Small intestine (tissue), 7 donors: ENCODE results near the gene NPIPA2. TPM values are rescaled to one million over a fixed set of nuclear protein-coding genes. Genes with fewer than 3 reads are reported as not detected.
"Not testable (repeated sequence)": the region's sequence is repeated elsewhere in the genome, so short reads cannot be mapped to it uniquely, and the experiment has no call there.

ENCODE experiments used
- DNase-seq, 2 donors: peaks; one replicate each; pipeline versions ENCODE4 v3.0.0 to v3.0.0-alpha.2; 2013
- FAIRE-seq: peaks from 2 replicates; lab custom pipeline; 2012; peaks lifted over from hg19 to GRCh38; lab: Jason Lieb, UNC
- H3K27ac ChIP-seq, 3 donors: one replicate each; pipeline ENCODE4 v1.5.1; 2013; ENCODE audit warnings: low read length in 2 of 3, mild to moderate bottlenecking in 2 of 3, control low read depth in 1 of 3, inconsistent platforms in 1 of 3, low read depth in 1 of 3, moderate library complexity in 1 of 3
- H3K27me3 ChIP-seq, 3 donors: one replicate each; pipeline ENCODE4 v1.6.1; 2013; ENCODE audit warnings: low read length in 3 of 3, inconsistent platforms in 1 of 3; ENCODE audit not compliant: control insufficient read depth in 3 of 3, insufficient read depth in 3 of 3
- H3K36me3 ChIP-seq, 3 donors: one replicate each; pipeline ENCODE4 v1.6.1; 2013; ENCODE audit warnings: low read length in 3 of 3, inconsistent platforms in 1 of 3, low read depth in 1 of 3, mild to moderate bottlenecking in 1 of 3, moderate library complexity in 1 of 3; ENCODE audit not compliant: control insufficient read depth in 3 of 3, insufficient read depth in 2 of 3
- H3K4me1 ChIP-seq, 3 donors: one replicate each; pipeline ENCODE4 v1.6.1; 2013; ENCODE audit warnings: low read length in 2 of 3, inconsistent platforms in 1 of 3, low read depth in 1 of 3, mild to moderate bottlenecking in 1 of 3, moderate library complexity in 1 of 3; ENCODE audit not compliant: control insufficient read depth in 3 of 3, insufficient read depth in 2 of 3
- H3K4me3 ChIP-seq, 3 donors: one replicate each; pipeline ENCODE4 v1.5.1; 2013; ENCODE audit warnings: low read length in 3 of 3, control low read depth in 1 of 3, inconsistent platforms in 1 of 3, low read depth in 1 of 3, mild to moderate bottlenecking in 1 of 3, moderate library complexity in 1 of 3
- H3K9me3 ChIP-seq, 2 donors: one replicate each; pipeline ENCODE4 v1.6.1; 2013; ENCODE audit warnings: low read depth in 1 of 2, low read length in 1 of 2; ENCODE audit not compliant: control insufficient read depth in 2 of 2, insufficient read depth in 1 of 2
- WGBS, 3 donors: extraction: QIAGEN DNeasy Blood & Tissue Kit; methylation state at CpG; one replicate each; pipeline ENCODE4 v1.1.7; 2013; 5-methylcytosine and 5-hydroxymethylcytosine counted together
- polyA plus RNA-seq, 4 donors: library from polyadenylated mRNA; stranded (reverse) in 3 of 4; unstranded in 1 of 4; fragments of 200-250 nt in 3 of 4; fragments of 120-200 nt in 1 of 4; gene quantifications; one replicate each; pipeline versions ENCODE4 v1.2.1 to v1.2.3, GENCODE V29; 2013
- donor health status: healthy with polysubstance abuse.
- donor health status: control.
- donor health status: control.
- donor health status: Bipolar disorder and iron deficiency.
- donor health status: healthy.

Gene NPIPA2
- polyA plus RNA-seq, 4 donors: 0.85 to 1.0 TPM; not detected in 2

- not testable (repeated sequence) for DNase-seq, FAIRE-seq
- no CpG with 5 or more reads among the region's 2 CpGs for WGBS, 3 donors
Observed at GRCh38 chr16:14773654-14774053, 31.3 kb downstream of the NPIPA2 start.

DNA sequence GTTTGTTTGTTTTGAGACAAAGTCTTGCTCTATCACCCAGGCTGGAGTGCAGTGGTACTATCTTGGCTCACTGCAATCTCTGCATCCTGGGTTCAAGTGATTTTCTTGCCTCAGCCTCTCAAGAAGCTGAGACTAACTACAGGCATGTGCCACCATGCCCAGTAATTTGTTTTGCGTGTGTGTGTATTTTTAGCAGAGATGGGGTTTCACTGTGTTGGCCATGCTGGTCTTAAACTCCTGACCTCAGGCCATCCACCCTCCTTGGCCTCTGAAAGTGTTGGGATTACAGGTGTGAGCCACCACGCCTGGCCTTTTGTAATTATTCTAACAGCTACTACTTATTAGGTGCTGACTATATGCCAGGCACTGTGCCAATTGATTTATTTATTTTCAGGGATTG, 33.3 kb downstream of the NPIPA2 start:
- FAIRE-seq, H3K9me3 ChIP-seq, DNase-seq, H3K4me3 ChIP-seq, H3K4me1 ChIP-seq, H3K27me3 ChIP-seq, H3K36me3 ChIP-seq, H3K27ac ChIP-seq: not testable (repeated sequence)
- WGBS, 3 donors: 93 to 100% (median 100%) methylated on average over 1 of the region's 2 CpGs

More at GRCh38 chr16:14773654-14774053, 31.3 kb downstream of the NPIPA2 start:
- not testable (repeated sequence) for H3K27me3 ChIP-seq, H3K4me1 ChIP-seq, H3K27ac ChIP-seq, H3K36me3 ChIP-seq, H3K4me3 ChIP-seq, H3K9me3 ChIP-seq

GRCh38 chr16:14776763-14777162, 34.4 kb downstream of the NPIPA2 start:
- H3K27me3 ChIP-seq, DNase-seq, FAIRE-seq, H3K4me1 ChIP-seq, H3K27ac ChIP-seq, H3K36me3 ChIP-seq, H3K4me3 ChIP-seq, H3K9me3 ChIP-seq: not testable (repeated sequence)
- WGBS, 3 donors: no CpG with 5 or more reads among the region's 6 CpGs

- H3K27me3 ChIP-seq, H3K9me3 ChIP-seq, H3K36me3 ChIP-seq, DNase-seq, FAIRE-seq, H3K4me3 ChIP-seq, H3K4me1 ChIP-seq, H3K27ac ChIP-seq: not testable (repeated sequence)
- 69 to 80% (median 72%) methylated on average over 6 to 10 of the region's 11 CpGs for WGBS, 3 donors
Observed at GRCh38 chr16:14779368-14779877, 37.1 kb downstream of the NPIPA2 start.

GRCh38 chr16:14786180-14786579, 43.8 kb downstream of the NPIPA2 start:
- H3K36me3 ChIP-seq, DNase-seq, H3K4me3 ChIP-seq, H3K9me3 ChIP-seq, H3K27me3 ChIP-seq, H3K4me1 ChIP-seq, H3K27ac ChIP-seq, FAIRE-seq: not testable (repeated sequence)
- no CpG with 5 or more reads among the region's 1 CpG for WGBS, 3 donors

GRCh38 chr16:14789577-14789976, 47.2 kb downstream of the NPIPA2 start:
- H3K27ac ChIP-seq, H3K27me3 ChIP-seq, DNase-seq, H3K4me3 ChIP-seq, H3K36me3 ChIP-seq, FAIRE-seq, H3K4me1 ChIP-seq, H3K9me3 ChIP-seq: not testable (repeated sequence)
- WGBS, 3 donors: 57% methylated on average over 1 of the region's 5 CpGs; no CpG with 5 or more reads in 2 of the 3 donors

DNA sequence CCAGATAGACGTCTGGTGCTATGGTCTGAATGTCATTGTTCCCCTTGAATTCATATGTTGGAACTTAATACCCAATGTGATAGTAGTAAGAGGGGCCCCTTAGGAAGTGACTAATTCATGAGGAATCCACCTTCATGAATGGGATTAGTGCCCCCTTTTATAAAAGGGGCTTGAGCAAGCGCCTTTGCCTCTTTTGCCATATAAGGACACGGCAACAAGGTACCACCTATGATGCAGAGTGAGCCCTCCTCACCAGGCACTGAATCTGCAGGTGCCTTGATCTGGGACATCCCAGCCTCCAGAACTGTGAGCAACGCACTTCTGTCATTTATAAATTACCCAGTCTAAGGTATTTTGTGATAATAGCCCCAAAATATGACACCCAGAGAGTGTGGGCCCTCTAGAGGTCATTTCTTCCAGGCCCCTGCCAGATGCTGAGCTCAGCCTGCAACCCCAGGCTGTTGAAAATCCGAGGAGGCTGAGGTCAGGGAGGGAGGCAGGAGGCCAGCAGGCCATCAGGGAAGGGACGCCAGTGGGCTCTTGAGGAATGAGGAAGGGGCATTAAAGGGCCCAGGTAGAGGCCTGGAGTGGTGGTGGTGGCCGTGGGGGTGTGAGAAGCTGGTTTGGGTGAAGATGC, 48.1 kb downstream of the NPIPA2 start:
- H3K27me3 ChIP-seq, H3K27ac ChIP-seq, DNase-seq, H3K9me3 ChIP-seq, H3K4me1 ChIP-seq, H3K36me3 ChIP-seq, H3K4me3 ChIP-seq, FAIRE-seq: not testable (repeated sequence)
- no CpG with 5 or more reads among the region's 7 CpGs for WGBS, 3 donors

DNA sequence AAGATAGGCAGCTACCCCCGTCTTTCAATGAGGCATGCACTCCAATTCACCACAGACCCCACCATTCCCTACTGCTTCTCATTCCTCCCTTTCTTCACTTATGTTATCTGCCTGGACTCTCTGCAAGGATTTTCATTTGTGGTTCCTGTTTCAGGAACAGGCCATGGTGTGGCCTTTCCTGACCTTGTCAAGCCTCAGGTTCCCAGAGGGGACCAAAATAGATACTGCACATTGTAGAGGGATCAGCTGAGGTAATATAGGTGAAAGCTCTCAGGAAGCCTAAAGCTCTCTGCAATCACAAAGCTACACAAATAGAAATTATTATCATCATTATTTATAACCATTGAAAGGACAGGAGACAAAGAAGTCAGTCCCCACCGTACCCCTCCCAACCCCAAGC, 50.6 kb downstream of the NPIPA2 start:
- not testable (repeated sequence) for H3K9me3 ChIP-seq, H3K27ac ChIP-seq, H3K27me3 ChIP-seq, H3K4me1 ChIP-seq, DNase-seq, H3K36me3 ChIP-seq, FAIRE-seq, H3K4me3 ChIP-seq
- no CpG with 5 or more reads among the region's 2 CpGs for WGBS, 3 donors

DNA sequence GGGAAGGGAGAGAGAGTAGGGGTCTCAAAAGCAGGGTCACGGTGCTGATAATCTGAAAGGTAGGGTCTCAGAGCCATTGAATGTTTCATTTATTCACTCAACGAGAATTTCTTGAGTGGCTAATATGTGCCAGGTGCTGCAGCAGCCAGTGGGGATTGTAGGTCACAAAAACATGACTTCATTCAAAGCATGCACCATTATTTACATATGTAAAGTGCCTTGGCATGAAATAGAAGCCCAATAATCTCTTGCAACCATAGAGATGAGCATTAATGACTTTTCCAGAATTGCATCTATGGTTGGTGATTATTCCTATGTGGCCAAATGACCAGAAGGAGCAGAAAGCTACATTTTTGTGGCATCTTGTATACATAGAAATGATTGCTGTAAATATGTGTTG, 55.2 kb downstream of the NPIPA2 start:
- H3K36me3 ChIP-seq, DNase-seq, FAIRE-seq, H3K4me1 ChIP-seq, H3K27ac ChIP-seq, H3K9me3 ChIP-seq, H3K4me3 ChIP-seq, H3K27me3 ChIP-seq: not testable (repeated sequence)
- WGBS, 3 donors: no CpG with 5 or more reads among the region's 2 CpGs
